ENCODE measurements around the gene RNF157.

RNF157 gene

DNA sequence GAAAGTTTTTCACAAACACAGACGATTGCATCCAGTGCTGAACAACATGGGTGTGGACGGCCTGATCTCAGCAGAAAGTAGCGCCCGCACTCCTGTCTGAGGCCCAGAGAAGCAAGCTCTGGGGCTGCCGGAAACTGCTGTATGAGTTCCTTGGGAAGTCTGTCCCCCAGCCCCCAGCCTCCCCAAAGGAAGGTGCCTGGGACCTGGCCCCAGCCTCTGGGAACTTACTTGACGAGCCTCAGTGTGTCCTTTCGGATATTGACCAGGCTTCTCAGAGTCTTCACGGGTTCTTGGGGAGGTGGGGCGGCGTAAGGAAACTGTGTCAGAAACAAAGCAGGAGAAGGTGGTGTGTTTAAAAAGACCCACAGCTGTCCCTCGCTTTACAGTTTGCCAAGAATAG, 66.8 kb downstream of the RNF157 start:
- H3K27ac ChIP-seq (ENCODE audit: low read length) = peak overlapping the region; percentile 92
- H3K79me2 ChIP-seq (ENCODE audit: low read length) = no peaks in the 10 kb centered on the region
- H3K4me3 ChIP-seq (ENCODE audit: low read length) = peak overlapping the region; percentile 65
- no peaks in the 10 kb centered on the region for H4K20me1 ChIP-seq (ENCODE audit: insufficient read depth, low read length)
- no peaks in the 10 kb centered on the region for H3K36me3 ChIP-seq (replicated peaks; ENCODE audit: insufficient read depth, low read length)
- H2AFZ ChIP-seq (ENCODE audit: low read length) = peak overlapping the region; percentile 70
- H3K27me3 ChIP-seq (replicated peaks; ENCODE audit: insufficient read depth, low read length) = no peaks in the 10 kb centered on the region
- H3K9ac ChIP-seq (ENCODE audit: low read length) = peak overlapping the region; percentile 77
- DNase-seq = peak; percentile 42
- H3K4me1 ChIP-seq (ENCODE audit: low read length) = peaks cover 16% of the 10 kb centered on the region
- no peaks in the 10 kb centered on the region for H3K9me2 ChIP-seq (replicated peaks; ENCODE audit: insufficient read depth, low read length)
- H3K9me3 ChIP-seq (replicated peaks; ENCODE audit: insufficient read depth, low read length) = no peaks in the 10 kb centered on the region
- TF ChIP-seq CTCF (IDR thresholded peaks at IDR 0.05; ENCODE audit: low read length) = no peak
- no peak for TF ChIP-seq EZH2 (optimal IDR thresholded peaks at IDR 0.05; ENCODE audit: low read depth, low read length)
- H3K4me2 ChIP-seq (ENCODE audit: low read depth, low read length) = peak overlapping the region; percentile 80
- peaks cover 14% of the 10 kb centered on the region; the same call in 1 of the 2 replicates for H3F3A ChIP-seq (ENCODE audit: insufficient read depth, low read length)

- Histone ChIP-seq H3K9me2 (replicated peaks; ENCODE audit: insufficient read depth, low read length) (no peaks in the 10 kb centered on the region), H3K79me2 (ENCODE audit: low read length) (no peaks in the 10 kb centered on the region), H3K36me3 (replicated peaks; ENCODE audit: insufficient read depth, low read length) (no peaks in the 10 kb centered on the region), H3K9me3 (replicated peaks; ENCODE audit: insufficient read depth, low read length) (no peaks in the 10 kb centered on the region), H3K9ac (ENCODE audit: low read length) (no peak overlapping the region), H3F3A (ENCODE audit: insufficient read depth, low read length) (peaks cover 14% of the 10 kb centered on the region; the same call in 1 of the 2 replicates), H3K4me1 (ENCODE audit: low read length) (peaks cover 16% of the 10 kb centered on the region), H3K27ac (ENCODE audit: low read length) (no peak overlapping the region), H3K4me3 (ENCODE audit: low read length) (no peak overlapping the region), H4K20me1 (ENCODE audit: insufficient read depth, low read length) (no peaks in the 10 kb centered on the region), H2AFZ (ENCODE audit: low read length) (no peak overlapping the region), H3K27me3 (replicated peaks; ENCODE audit: insufficient read depth, low read length) (no peaks in the 10 kb centered on the region), H3K4me2 (ENCODE audit: low read depth, low read length) (no peak overlapping the region)
- no peak for DNase-seq
- TF ChIP-seq CTCF (IDR thresholded peaks at IDR 0.05; ENCODE audit: low read length) (no peak), EZH2phosphoT487 (IDR thresholded peaks at IDR 0.05; ENCODE audit: low read length) (no peak), EZH2 (optimal IDR thresholded peaks at IDR 0.05; ENCODE audit: low read depth, low read length) (no peak)
Observed at GRCh38 chr17:76171706-76172105, 68.6 kb downstream of the RNF157 start.

- no peaks in the 10 kb centered on the region for H3K9me2 ChIP-seq (replicated peaks; ENCODE audit: insufficient read depth, low read length)
- no peak overlapping the region for H3K9ac ChIP-seq (ENCODE audit: low read length)
- H2AFZ ChIP-seq (ENCODE audit: low read length) = no peak overlapping the region
- no peaks in the 10 kb centered on the region for H4K20me1 ChIP-seq (ENCODE audit: insufficient read depth, low read length)
- no peak overlapping the region for H3K4me2 ChIP-seq (ENCODE audit: low read depth, low read length)
- H3K4me3 ChIP-seq (ENCODE audit: low read length) = no peak overlapping the region
- no peak overlapping the region for H3K27ac ChIP-seq (ENCODE audit: low read length)
- H3K36me3 ChIP-seq (replicated peaks; ENCODE audit: insufficient read depth, low read length) = no peaks in the 10 kb centered on the region
- no peaks in the 10 kb centered on the region for H3K9me3 ChIP-seq (replicated peaks; ENCODE audit: insufficient read depth, low read length)
- TF ChIP-seq EZH2 (optimal IDR thresholded peaks at IDR 0.05; ENCODE audit: low read depth, low read length) = no peak
- H3K4me1 ChIP-seq (ENCODE audit: low read length) = peaks cover 18% of the 10 kb centered on the region
- peaks cover 11% of the 10 kb centered on the region; the same call in 1 of the 2 replicates for H3F3A ChIP-seq (ENCODE audit: insufficient read depth, low read length)
- no peaks in the 10 kb centered on the region for H3K27me3 ChIP-seq (replicated peaks; ENCODE audit: insufficient read depth, low read length)
- no peak for DNase-seq
- H3K79me2 ChIP-seq (ENCODE audit: low read length) = no peaks in the 10 kb centered on the region
Observed at GRCh38 chr17:76170114-76170513, 70.2 kb downstream of the RNF157 start.

DNA sequence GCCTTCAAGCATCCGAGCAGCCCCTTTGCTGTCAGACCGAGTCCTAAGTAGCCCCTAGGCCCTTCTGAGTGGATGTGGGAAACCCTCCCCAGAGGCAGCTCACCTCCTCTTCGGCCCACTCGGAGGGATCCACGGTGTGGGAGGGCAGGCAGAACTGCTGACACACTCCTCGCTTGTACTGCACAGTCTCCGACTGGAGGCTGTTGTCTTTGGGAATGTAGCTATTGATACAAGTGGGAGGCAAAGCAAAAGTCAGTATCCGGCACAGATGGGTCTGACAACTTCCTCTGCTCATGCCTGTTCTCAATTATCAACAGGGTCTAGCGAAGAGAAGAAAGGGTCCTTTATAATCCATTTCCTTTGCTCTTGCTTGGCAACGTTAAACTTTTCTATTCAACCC, 73.4 kb downstream of the RNF157 start:
- TF ChIP-seq EZH2 (optimal IDR thresholded peaks at IDR 0.05; ENCODE audit: low read depth, low read length) (no peak), CTCF (IDR thresholded peaks at IDR 0.05; ENCODE audit: low read length) (no peak), EZH2phosphoT487 (IDR thresholded peaks at IDR 0.05; ENCODE audit: low read length) (no peak)
- Histone ChIP-seq H3F3A (ENCODE audit: insufficient read depth, low read length) (no peaks in the 10 kb centered on the region), H3K4me2 (ENCODE audit: low read depth, low read length) (no peak overlapping the region), H3K9me2 (replicated peaks; ENCODE audit: insufficient read depth, low read length) (no peaks in the 10 kb centered on the region), H3K27ac (ENCODE audit: low read length) (no peak overlapping the region), H4K20me1 (ENCODE audit: insufficient read depth, low read length) (no peaks in the 10 kb centered on the region), H3K79me2 (ENCODE audit: low read length) (no peaks in the 10 kb centered on the region), H2AFZ (ENCODE audit: low read length) (no peak overlapping the region), H3K36me3 (replicated peaks; ENCODE audit: insufficient read depth, low read length) (no peaks in the 10 kb centered on the region), H3K4me1 (ENCODE audit: low read length) (0 out of 2 replicates have a peak, but pooled peaks cover 3% of the 10 kb centered on the region), H3K9me3 (replicated peaks; ENCODE audit: insufficient read depth, low read length) (no peaks in the 10 kb centered on the region), H3K9ac (ENCODE audit: low read length) (no peak overlapping the region), H3K4me3 (ENCODE audit: low read length) (no peak overlapping the region), H3K27me3 (replicated peaks; ENCODE audit: insufficient read depth, low read length) (no peaks in the 10 kb centered on the region)
- no peak for DNase-seq

Data from MM.1S (cell line).